GM12878 (cell line): Measurements from ENCODE around the gene KMT2B. TPM values are rescaled to one million over a fixed set of nuclear protein-coding genes. Genes with fewer than 3 reads are reported as not detected.

Experiments used
- CUX1 ChIP-seq: IDR thresholded peaks from 2 replicates; pipeline ENCODE4 v1.6.1; 2012; ENCODE audit warnings: improper control_type of control experiment, low read depth, low read length; ENCODE audit not compliant: insufficient replicate concordance
- MTA3 ChIP-seq: IDR thresholded peaks from 2 replicates; pipeline ENCODE4 v1.6.1; 2012; ENCODE audit warnings: low read length, inconsistent platforms, borderline replicate concordance
- POU2F2 ChIP-seq: IDR thresholded peaks from 3 replicates; pipeline ENCODE4 v1.6.1; 2011; ENCODE audit warnings: low read depth, mild to moderate bottlenecking, low read length, borderline replicate concordance
- ZBTB33 ChIP-seq: fragments of 450-650 bp; IDR thresholded peaks from 2 replicates; pipeline ENCODE4 v1.6.1; 2017; ENCODE audit warnings: mild to moderate bottlenecking
- ZNF274 ChIP-seq: IDR thresholded peaks from one replicate; pipeline ENCODE4 v1.8.0; 2011; ENCODE audit not compliant: insufficient read length, insufficient read depth
- polyA plus RNA-seq, 11 experiments: library from polyadenylated mRNA; depleted of rRNA in 4 of 11; unstranded in 6 of 11; stranded (reverse) in 5 of 11; fragments of >200 nt; fragmentation: Nextera tagmentation in 4 of 11; fragmentation: Illumina TruSeq in 1 of 11; extraction: Ambion mirVana in 4 of 11; extraction: Trizol in 1 of 11; gene quantifications; 1 replicate in 1 of 11; 2 replicates in 10 of 11; pipeline versions ENCODE4 v1.2.1 to v1.2.3, GENCODE V29; 2011 to 2016; ENCODE audit warnings: inconsistent platforms in 2 of 11, missing spikeins in 2 of 11, low read depth in 1 of 11
- total RNA-seq, 4 experiments: library from RNA; depleted of rRNA in 3 of 4; stranded (reverse); fragments of >200 nt in 3 of 4; fragmentation: Illumina TruSeq in 1 of 4; extraction: Trizol in 1 of 4; gene quantifications; 2 replicates each; pipeline versions ENCODE4 v1.2.1 to v1.2.3, GENCODE V29; 2013 to 2021
- TF ChIP-seq, protein P1 (sequence below): IDR thresholded peaks from 2 replicates; pipeline ENCODE4 v1.6.1; 2012; ENCODE audit warnings: low read depth, low read length, improper control_type of control experiment

The KMT2B gene
- total and polyA plus RNA-seq, 10 of the 15 experiments (the other 5 are each of a cell fraction or from before 2014, with no cell fraction given), result 0.71 to 35.6 (median 6.0) TPM

GRCh38 chr19:35775298-35776101 is 57.7 kb downstream of the KMT2B start, which contains the start of gene ARHGAP33 (continued):
- TF ChIP-seq ZBTB33 (no peak), CUX1 (no peak), ZNF274 (no peak), POU2F2 (0 out of 3 replicates have a peak, but pooled peaks have one; percentile 45), MTA3 (no peak)
- TF ChIP-seq, protein P1, sequence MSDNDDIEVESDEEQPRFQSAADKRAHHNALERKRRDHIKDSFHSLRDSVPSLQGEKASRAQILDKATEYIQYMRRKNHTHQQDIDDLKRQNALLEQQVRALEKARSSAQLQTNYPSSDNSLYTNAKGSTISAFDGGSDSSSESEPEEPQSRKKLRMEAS, result no peak
